HG02970 (cell line): ENCODE results near the gene CRTC1.
A peak's percentile ranks its signal among the peaks of the same experiment; 100 is the strongest.

Experiments
- ATAC-seq: cut with Tn5 transposase; IDR thresholded peaks from one replicate; pipeline ENCODE4 v1.9.1; 2021; ENCODE audit warnings: mild to moderate bottlenecking, moderate library complexity, moderate number of reproducible peaks; ENCODE audit not compliant: unreplicated experiment, low FRiP score

Gene CRTC1

GRCh38 chr19:18683109-18683957 lies at the start of gene CRTC1:
CRTC1 (plus strand) TSS chr19:18683680; CDS start chr19:18683703, 23 bp downstream.
- peak; percentile 77 for ATAC-seq

GRCh38 chr19:18634612-18635297 lies 48.7 kb upstream of the CRTC1 start:
- ATAC-seq = no peak

- ATAC-seq = no peak
These were observed 47.7 kb upstream of the CRTC1 start for GRCh38 chr19:18635831-18636182.

GRCh38 chr19:18636183-18636968 lies 47.1 kb upstream of the CRTC1 start:
- peak; percentile 87 for ATAC-seq

- ATAC-seq = no peak
These were observed 46.4 kb upstream of the CRTC1 start, which contains the start of gene KLHL26 for GRCh38 chr19:18636969-18637629. KLHL26 (plus strand) TSS chr19:18637028; CDS start chr19:18637055, 27 bp downstream.

GRCh38 chr19:18637673-18638630 lies 45.5 kb upstream of the CRTC1 start:
- no peak for ATAC-seq

GRCh38 chr19:18639706-18640243 lies 43.7 kb upstream of the CRTC1 start:
- no peak for ATAC-seq

GRCh38 chr19:18644196-18645034 lies 39.1 kb upstream of the CRTC1 start:
- no peak for ATAC-seq

- ATAC-seq = no peak
These were observed 38.4 kb upstream of the CRTC1 start for GRCh38 chr19:18645035-18645511.

GRCh38 chr19:18646535-18647370 lies 36.7 kb upstream of the CRTC1 start:
- ATAC-seq = no peak

- no peak for ATAC-seq
These were observed 36.1 kb upstream of the CRTC1 start for GRCh38 chr19:18647371-18647767.

- ATAC-seq = no peak
These were observed 35.7 kb upstream of the CRTC1 start for GRCh38 chr19:18647807-18648206.

GRCh38 chr19:18648973-18649315 lies 34.5 kb upstream of the CRTC1 start:
- ATAC-seq = no peak

GRCh38 chr19:18649371-18650020 lies 34.0 kb upstream of the CRTC1 start:
- ATAC-seq = no peak

- no peak for ATAC-seq
These were observed 33.5 kb upstream of the CRTC1 start for GRCh38 chr19:18650021-18650390.

- no peak for ATAC-seq
These were observed 32.9 kb upstream of the CRTC1 start for GRCh38 chr19:18650468-18651041.
